ENCODE results near the gene ZNF75A.

The ZNF75A gene

GRCh38 chr16:3349175-3349574 lies 43.9 kb downstream of the ZNF75A start:
- H3K27me3 ChIP-seq (ENCODE audit: control insufficient read depth, insufficient read depth, low read length), result no peaks in the 10 kb centered on the region
- no peaks in the 10 kb centered on the region for H3K9me3 ChIP-seq (ENCODE audit: control insufficient read depth, insufficient read depth, low read length)
- no peak overlapping the region for H3K4me3 ChIP-seq (ENCODE audit: low read depth, low read length)
- no peaks in the 10 kb centered on the region for H3K4me1 ChIP-seq (ENCODE audit: control insufficient read depth, insufficient read depth, low read length)
- no peaks in the 10 kb centered on the region for H3K36me3 ChIP-seq (ENCODE audit: control insufficient read depth, insufficient read depth, low read length)
- H3K9ac ChIP-seq (ENCODE audit: low read depth, low read length), result no peak overlapping the region

- Histone ChIP-seq H3K9ac (ENCODE audit: low read depth, low read length) (no peak within 1 kb of the TSS), H3K4me3 (ENCODE audit: low read depth, low read length) (no peak within 1 kb of the TSS), H3K4me1 (ENCODE audit: control insufficient read depth, insufficient read depth, low read length) (no peaks in the 10 kb centered on the region), H3K9me3 (ENCODE audit: control insufficient read depth, insufficient read depth, low read length) (no peaks in the 10 kb centered on the region), H3K36me3 (ENCODE audit: control insufficient read depth, insufficient read depth, low read length) (no peaks in the 10 kb centered on the region), H3K27me3 (ENCODE audit: control insufficient read depth, insufficient read depth, low read length) (no peaks in the 10 kb centered on the region)
Measured at GRCh38 chr16:3355589-3355988, 50.3 kb downstream of the ZNF75A start, which contains the start of gene OR2C1. Gene OR2C1, plus strand, starts transcription at chr16:3355889. Its CDS starts 52 bp downstream, at chr16:3355941.

GRCh38 chr16:3356118-3356517 lies 50.8 kb downstream of the ZNF75A start:
- Histone ChIP-seq H3K4me1 (ENCODE audit: control insufficient read depth, insufficient read depth, low read length) (no peaks in the 10 kb centered on the region), H3K9ac (ENCODE audit: low read depth, low read length) (no peak overlapping the region), H3K27me3 (ENCODE audit: control insufficient read depth, insufficient read depth, low read length) (no peaks in the 10 kb centered on the region), H3K9me3 (ENCODE audit: control insufficient read depth, insufficient read depth, low read length) (no peaks in the 10 kb centered on the region), H3K36me3 (ENCODE audit: control insufficient read depth, insufficient read depth, low read length) (no peaks in the 10 kb centered on the region), H3K4me3 (ENCODE audit: low read depth, low read length) (no peak overlapping the region)

DNA sequence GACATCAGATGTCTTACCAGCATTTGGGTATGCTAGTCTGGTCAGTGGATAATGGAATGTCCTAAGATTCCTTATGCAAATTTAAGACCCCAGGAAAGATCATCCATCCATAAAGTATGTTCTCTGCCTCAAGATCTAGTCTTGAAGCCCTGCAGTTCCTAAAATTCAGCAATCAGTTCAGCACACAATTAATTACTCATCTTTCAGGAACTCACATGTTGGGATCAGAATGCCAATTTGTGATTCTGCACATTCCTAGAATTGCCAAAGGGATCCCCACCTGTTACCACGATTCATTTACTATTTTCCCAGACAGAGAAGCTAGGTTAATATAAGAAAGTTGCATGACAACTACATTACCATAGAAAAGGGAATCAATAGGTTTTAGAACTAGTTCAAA lies 53.6 kb downstream of the ZNF75A start:
- Histone ChIP-seq H3K4me3 (ENCODE audit: low read depth, low read length) (no peak overlapping the region), H3K36me3 (ENCODE audit: control insufficient read depth, insufficient read depth, low read length) (no peaks in the 10 kb centered on the region), H3K9ac (ENCODE audit: low read depth, low read length) (no peak overlapping the region), H3K9me3 (ENCODE audit: control insufficient read depth, insufficient read depth, low read length) (no peaks in the 10 kb centered on the region), H3K4me1 (ENCODE audit: control insufficient read depth, insufficient read depth, low read length) (no peaks in the 10 kb centered on the region), H3K27me3 (ENCODE audit: control insufficient read depth, insufficient read depth, low read length) (no peaks in the 10 kb centered on the region)

DNA sequence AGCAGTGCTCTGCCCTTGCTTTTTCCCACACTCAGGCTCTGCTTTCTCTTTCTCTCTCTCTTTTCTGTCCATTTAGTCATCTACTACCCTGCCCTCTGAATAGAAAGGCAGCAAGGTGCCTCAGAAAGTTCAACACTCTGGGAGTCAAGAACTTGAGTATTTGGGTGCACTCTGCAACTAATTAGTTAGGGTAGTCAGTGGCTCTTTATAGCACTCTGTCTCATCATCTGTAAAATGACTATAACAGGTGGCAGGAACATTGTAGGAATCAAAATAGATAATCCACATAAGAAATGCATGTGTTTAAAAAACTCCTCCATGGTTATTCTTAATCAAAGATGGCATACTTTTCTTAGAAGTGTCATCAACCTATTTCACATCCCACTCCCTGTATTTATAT lies 57.6 kb downstream of the ZNF75A start:
- H3K9me3 ChIP-seq (ENCODE audit: control insufficient read depth, insufficient read depth, low read length), result no peaks in the 10 kb centered on the region

GRCh38 chr16:3363793-3364192 lies 58.5 kb downstream of the ZNF75A start:
- H3K9ac ChIP-seq (ENCODE audit: low read depth, low read length), result no peak overlapping the region
- H3K27me3 ChIP-seq (ENCODE audit: control insufficient read depth, insufficient read depth, low read length), result no peaks in the 10 kb centered on the region
- no peak overlapping the region for H3K4me3 ChIP-seq (ENCODE audit: low read depth, low read length)
- H3K9me3 ChIP-seq (ENCODE audit: control insufficient read depth, insufficient read depth, low read length), result no peaks in the 10 kb centered on the region
- H3K4me1 ChIP-seq (ENCODE audit: control insufficient read depth, insufficient read depth, low read length), result no peaks in the 10 kb centered on the region
- H3K36me3 ChIP-seq (ENCODE audit: control insufficient read depth, insufficient read depth, low read length), result no peaks in the 10 kb centered on the region

More for the DNA sequence above, 57.6 kb downstream of the ZNF75A start:
- H3K36me3 ChIP-seq (ENCODE audit: control insufficient read depth, insufficient read depth, low read length), result no peaks in the 10 kb centered on the region
- no peaks in the 10 kb centered on the region for H3K27me3 ChIP-seq (ENCODE audit: control insufficient read depth, insufficient read depth, low read length)
- H3K4me3 ChIP-seq (ENCODE audit: low read depth, low read length), result no peak overlapping the region
- no peaks in the 10 kb centered on the region for H3K4me1 ChIP-seq (ENCODE audit: control insufficient read depth, insufficient read depth, low read length)
- H3K9ac ChIP-seq (ENCODE audit: low read depth, low read length), result no peak overlapping the region

DNA sequence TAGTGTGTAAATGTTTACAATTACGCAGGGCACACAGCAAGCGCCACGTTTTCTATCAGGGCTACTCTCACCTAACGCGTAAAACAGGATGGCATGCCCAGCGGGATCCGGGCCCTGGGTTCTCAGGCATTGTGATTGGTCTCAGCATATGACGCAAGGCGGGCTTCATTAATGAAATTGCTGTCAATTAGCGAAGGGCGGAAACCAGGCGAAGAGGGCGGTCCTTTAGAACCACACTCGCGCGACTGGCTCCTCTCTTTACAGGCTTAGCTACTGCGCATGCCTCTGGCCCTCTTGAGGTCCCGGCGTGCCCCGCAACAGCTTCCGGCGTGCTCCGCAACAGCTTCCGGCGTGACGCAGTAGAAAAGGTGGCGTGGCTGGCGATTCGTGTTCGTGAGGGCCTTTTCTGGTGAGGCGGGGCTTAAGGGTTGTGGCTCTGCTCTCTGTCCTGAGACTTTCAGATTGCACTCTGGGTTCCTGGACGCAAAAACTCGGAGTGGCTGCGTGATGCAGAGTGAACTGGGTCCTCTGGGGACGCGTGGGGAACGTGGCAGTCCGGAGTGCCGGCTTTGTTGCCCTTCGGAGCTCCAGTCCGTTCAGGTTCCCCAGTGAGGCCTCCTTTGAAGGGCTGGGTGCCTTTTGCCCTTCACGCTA lies 59.6 kb downstream of the ZNF75A start:
- H3K9me3 ChIP-seq (ENCODE audit: control insufficient read depth, insufficient read depth, low read length), result no peaks in the 10 kb centered on the region
- H3K4me1 ChIP-seq (ENCODE audit: control insufficient read depth, insufficient read depth, low read length), result no peaks in the 10 kb centered on the region
- H3K27me3 ChIP-seq (ENCODE audit: control insufficient read depth, insufficient read depth, low read length), result no peaks in the 10 kb centered on the region
- no peak overlapping the region for H3K9ac ChIP-seq (ENCODE audit: low read depth, low read length)
- H3K36me3 ChIP-seq (ENCODE audit: control insufficient read depth, insufficient read depth, low read length), result no peaks in the 10 kb centered on the region
- H3K4me3 ChIP-seq (ENCODE audit: low read depth, low read length), result peak overlapping the region; percentile 19
